Fibroblast of skin of scalp (primary cell): ENCODE measurements around the gene LRRC58.

Source experiments
- DNase-seq: peaks from one replicate; pipeline ENCODE4 v3.0.0-alpha.2; 2013

LRRC58 gene

DNA sequence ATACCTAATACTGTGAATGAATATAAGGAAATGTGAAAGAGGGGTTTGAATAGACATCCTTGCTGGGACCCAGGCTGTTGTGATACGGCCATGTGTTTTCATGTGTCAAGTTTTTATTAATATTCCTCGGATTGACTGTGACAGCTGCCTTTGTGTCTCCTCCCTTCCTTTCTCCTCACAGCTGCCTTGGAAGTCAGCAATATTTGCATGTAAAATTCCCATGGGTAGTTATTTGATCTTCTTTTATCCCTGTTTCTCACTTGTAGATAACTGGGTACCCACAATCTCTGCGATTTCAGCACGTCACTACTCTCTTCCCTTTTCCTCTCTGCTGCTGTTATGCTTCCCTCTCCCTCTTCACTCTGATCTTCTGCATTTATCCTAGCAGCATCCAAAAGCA is 73.5 kb downstream of the LRRC58 start:
- DNase-seq: no peak

GRCh38 chr3:120274739-120275167 is 74.4 kb downstream of the LRRC58 start:
- no peak for DNase-seq
